Esophagus muscularis mucosa (tissue), 4 donors: ENCODE measurements around the gene CCDC85A. TPM values are rescaled to one million over a fixed set of nuclear protein-coding genes. Genes with fewer than 3 reads are reported as not detected.

ENCODE experiments used
- DNase-seq: peaks from one replicate; pipeline ENCODE4 v3.0.0-alpha.2; 2017; ENCODE audit errors: extremely low spot score
- H3K27ac ChIP-seq, 4 donors: fragments of 200-600 bp; sonication (generic); replicated peaks in 1 of 4; 1 replicate in 3 of 4; 2 replicates in 1 of 4; pipeline ENCODE4 v1.5.1; 2016 to 2019; ENCODE audit warnings: mild to moderate bottlenecking in 1 of 4
- H3K27me3 ChIP-seq, 4 donors: fragments of 200-600 bp; sonication (generic); one replicate each; pipeline versions ENCODE4 v1.5.1 to v1.6.0; 2016 to 2019
- H3K36me3 ChIP-seq, 4 donors: fragments of 200-600 bp; sonication (generic); one replicate each; pipeline ENCODE4 v1.5.1; 2016 to 2019
- H3K4me1 ChIP-seq, 4 donors: fragments of 200-600 bp; sonication (generic); one replicate each; pipeline ENCODE4 v1.5.1; 2016 to 2019
- H3K4me3 ChIP-seq, 4 donors: fragments of 200-600 bp; sonication (generic); 1 replicate in 2 of 4; 2 replicates in 2 of 4; pipeline ENCODE4 v1.5.1; 2016 to 2019; ENCODE audit warnings: mild to moderate bottlenecking in 4 of 4, moderate library complexity in 1 of 4
- H3K9me3 ChIP-seq, 4 donors: fragments of 200-600 bp; sonication (generic); 1 replicate in 3 of 4; 2 replicates in 1 of 4; pipeline ENCODE4 v1.5.1; 2016 to 2019
- CTCF ChIP-seq, 3 experiments: fragments of 200-600 bp in 2 of 3; fragments of 450-650 bp in 1 of 3; sonication (generic) in 2 of 3; IDR thresholded peaks; one replicate each; pipeline ENCODE4 v1.5.1; 2017 to 2019; ENCODE audit warnings: antibody characterized with exemption in 3 of 3, mild to moderate bottlenecking in 2 of 3, moderate library complexity in 1 of 3
- EP300 ChIP-seq: sonication (generic); formaldehyde crosslinking; IDR thresholded peaks from one replicate; pipeline ENCODE4 v1.6.1; 2017; ENCODE audit warnings: antibody characterized with exemption
- POLR2A ChIP-seq: fragments of 450-650 bp; IDR thresholded peaks from one replicate; pipeline ENCODE4 v1.6.1; 2017; ENCODE audit warnings: antibody characterized with exemption, moderate library complexity, mild to moderate bottlenecking, low read depth
- POLR2AphosphoS5 ChIP-seq, 2 donors: sonication (generic); formaldehyde crosslinking; IDR thresholded peaks; one replicate each; pipeline ENCODE4 v1.6.1; 2017; ENCODE audit warnings: antibody characterized with exemption in 2 of 2
- WGBS: methylation state at CpG from one replicate; pipeline ENCODE4 v1.1.5; 2018; 5-methylcytosine and 5-hydroxymethylcytosine counted together
- intact Hi-C: fragments of 100-400 bp; cut with DNase I; formaldehyde crosslinking; loops from one replicate; pipeline ENCODE4 v1.15.1; 2023
- total RNA-seq, 4 donors: library from RNA; depleted of rRNA; stranded (reverse); fragments of >200 nt; gene quantifications; one replicate each; pipeline versions ENCODE4 v1.1.0 to v1.2.1, GENCODE V29; 2016

CCDC85A gene
- total RNA-seq, 4 donors from 2014 or later: 4.0 to 6.7 (median 5.8) TPM

GRCh38 chr2:56334622-56335021 is 150.8 kb downstream of the CCDC85A start:
- Histone ChIP-seq H3K4me3 (no peak overlapping the region), H3K9me3 (no peaks in the 10 kb centered on the region), H3K27me3 (no peaks in the 10 kb centered on the region), H3K27ac (no peak overlapping the region), H3K4me1 (peaks cover 0 to 24% (median 0%) of the 10 kb centered on the region in 4 donors), H3K36me3 (no peaks in the 10 kb centered on the region)
- intact Hi-C loops: no loop called here
- DNase-seq: no peak
- TF ChIP-seq POLR2AphosphoS5 (IDR thresholded peaks at IDR 0.05) (no peak), EP300 (no peak), CTCF (IDR thresholded peaks at IDR 0.05) (no peak), POLR2A (no peak)

GRCh38 chr2:56335101-56335500 is 151.3 kb downstream of the CCDC85A start:
- TF ChIP-seq EP300: no peak
- intact Hi-C loops: no loop called here
- 89% methylated on average over 3 of the region's 3 CpGs for WGBS
- Histone ChIP-seq H3K36me3 (no peaks in the 10 kb centered on the region), H3K4me1 (peaks cover 0 to 24% (median 0%) of the 10 kb centered on the region in 4 donors), H3K9me3 (no peaks in the 10 kb centered on the region), H3K4me3 (no peak overlapping the region), H3K27me3 (no peaks in the 10 kb centered on the region), H3K27ac (no peak overlapping the region)
- DNase-seq: no peak

- TF ChIP-seq CTCF (IDR thresholded peaks at IDR 0.05) (no peak), EP300 (no peak), POLR2A (no peak)
- no peak for DNase-seq
- no peaks in the 10 kb centered on the region for H3K36me3 ChIP-seq
- H3K4me1 ChIP-seq: peaks cover 0 to 24% (median 0%) of the 10 kb centered on the region in 4 donors
- H3K9me3 ChIP-seq: no peaks in the 10 kb centered on the region
- no peak overlapping the region for H3K4me3 ChIP-seq
- WGBS: 77% methylated on average over 3 of the region's 3 CpGs
- intact Hi-C loops: no loop called here
- no peaks in the 10 kb centered on the region for H3K27me3 ChIP-seq
- no peak overlapping the region for H3K27ac ChIP-seq
Measured at GRCh38 chr2:56337342-56337741, 153.6 kb downstream of the CCDC85A start.

- H3K9me3 ChIP-seq: no peaks in the 10 kb centered on the region
- no peaks in the 10 kb centered on the region for H3K27me3 ChIP-seq
- DNase-seq: no peak
- no peak overlapping the region for H3K4me3 ChIP-seq
- H3K4me1 ChIP-seq: peaks cover 0 to 22% (median 0%) of the 10 kb centered on the region in 4 donors
- WGBS: 78% methylated on average over 2 of the region's 2 CpGs
- TF ChIP-seq POLR2A: no peak
- TF ChIP-seq CTCF (IDR thresholded peaks at IDR 0.05): no peak
- TF ChIP-seq EP300: no peak
- TF ChIP-seq POLR2AphosphoS5 (IDR thresholded peaks at IDR 0.05): no peak
- intact Hi-C loops: no loop called here
- no peak overlapping the region for H3K27ac ChIP-seq
- no peaks in the 10 kb centered on the region for H3K36me3 ChIP-seq
Measured at GRCh38 chr2:56338232-56338631, 154.4 kb downstream of the CCDC85A start.

- intact Hi-C loops: no loop called here
- Histone ChIP-seq H3K27me3 (no peaks in the 10 kb centered on the region), H3K4me1 (peaks cover 0 to 4% (median 0%) of the 10 kb centered on the region in 4 donors), H3K4me3 (no peak overlapping the region), H3K9me3 (no peaks in the 10 kb centered on the region), H3K27ac (no peak overlapping the region), H3K36me3 (no peaks in the 10 kb centered on the region)
- no peak for DNase-seq
- 89% methylated on average over 1 of the region's 1 CpG for WGBS
- TF ChIP-seq POLR2A: no peak
- TF ChIP-seq EP300: no peak
- no peak for TF ChIP-seq POLR2AphosphoS5 (IDR thresholded peaks at IDR 0.05)
- no peak for TF ChIP-seq CTCF (IDR thresholded peaks at IDR 0.05)
Measured at GRCh38 chr2:56344771-56345170, 161.0 kb downstream of the CCDC85A start.
